Measurements from ENCODE around the gene GNAI2. TPM values are rescaled to one million over a fixed set of nuclear protein-coding genes. Genes with fewer than 3 reads are reported as not detected.
"Not testable (repeated sequence)": the region's sequence is repeated elsewhere in the genome, so short reads cannot be mapped to it uniquely, and the experiment has no call there.

GNAI2 gene
- polyA plus RNA-seq, 3 donors = 914 to 1,492 (median 1,165) TPM

DNA sequence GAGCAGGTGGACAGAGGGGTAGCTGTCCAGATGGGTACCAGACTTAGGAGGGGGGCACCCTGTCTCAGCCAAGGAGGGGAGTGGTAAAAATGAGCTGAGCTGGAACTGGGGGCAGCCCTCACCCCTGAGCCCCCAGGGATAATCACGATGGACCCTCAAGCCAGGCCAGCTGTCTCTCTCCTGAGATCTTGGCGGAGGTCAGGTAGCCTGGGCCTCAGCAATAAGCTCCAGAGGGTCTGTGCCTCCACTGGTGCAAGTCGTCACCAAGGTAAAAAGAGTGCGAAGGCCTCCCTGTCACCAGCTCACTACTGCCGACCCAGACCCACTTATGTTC, 25.9 kb upstream of the GNAI2 start:
- no peak for DNase-seq
- Histone ChIP-seq H4K20me1 (ENCODE audit: insufficient read depth, low read length) (no peaks in the 10 kb centered on the region), H3K79me2 (ENCODE audit: insufficient read depth, low read length) (no peaks in the 10 kb centered on the region), H3K4me2 (replicated peaks; ENCODE audit: extremely low read depth, low read length, poor library complexity, severe bottlenecking) (no peak overlapping the region), H3K27ac (ENCODE audit: low read depth in 1 of 2, low read length in 2 of 2) (no peak overlapping the region), H3K9me3 (replicated peaks in 1 of 2; ENCODE audit: control insufficient read depth in 1 of 2, insufficient read depth in 1 of 2, low read length in 2 of 2) (peaks cover 0 to 17% of the 10 kb centered on the region in 2 donors), H3K4me3 (replicated peaks in 1 of 3; ENCODE audit: low read depth in 2 of 3, low read length in 3 of 3) (no peak overlapping the region), H3K4me1 (ENCODE audit: control insufficient read depth in 1 of 2, insufficient read depth in 2 of 2, low read length in 2 of 2) (peaks cover 4 to 10% of the 10 kb centered on the region in 2 donors), H2AFZ (ENCODE audit: insufficient read depth, low read depth, low read length, poor library complexity, severe bottlenecking) (no peak overlapping the region), H3K9ac (ENCODE audit: insufficient read depth, low read length, poor library complexity, severe bottlenecking) (no peak overlapping the region), H3K27me3 (ENCODE audit: control insufficient read depth in 2 of 2, insufficient read depth in 2 of 2, low read length in 2 of 2) (peaks cover 14 to 24% of the 10 kb centered on the region in 2 donors), H3K36me3 (replicated peaks in 1 of 2; ENCODE audit: control insufficient read depth in 1 of 2, insufficient read depth in 2 of 2, low read length in 2 of 2) (no peaks in the 10 kb centered on the region)
- H3K4me3 Mint-ChIP-seq = no peak overlapping the region
- no peak for TF ChIP-seq CTCF (IDR thresholded peaks at IDR 0.05)
- H3K9me3 Mint-ChIP-seq = peaks cover 0 to 6% (median 0%) of the 10 kb centered on the region in 7 donors
- intact Hi-C loops (cut with micrococcal nuclease) = no loop called here
- H3K36me3 Mint-ChIP-seq = peaks cover 0 to 2% of the 10 kb centered on the region in 2 donors
- peaks cover 32 to 36% (median 32%) of the 10 kb centered on the region in 3 donors for H3K27me3 Mint-ChIP-seq (ENCODE audit: low read depth in 3 of 3)
- H3K27ac Mint-ChIP-seq = no peak overlapping the region
- H3K4me1 Mint-ChIP-seq = no peaks in the 10 kb centered on the region
- 100% methylated on average over 4 of the region's 5 CpGs for WGBS (ENCODE audit: insufficient coverage)

DNA sequence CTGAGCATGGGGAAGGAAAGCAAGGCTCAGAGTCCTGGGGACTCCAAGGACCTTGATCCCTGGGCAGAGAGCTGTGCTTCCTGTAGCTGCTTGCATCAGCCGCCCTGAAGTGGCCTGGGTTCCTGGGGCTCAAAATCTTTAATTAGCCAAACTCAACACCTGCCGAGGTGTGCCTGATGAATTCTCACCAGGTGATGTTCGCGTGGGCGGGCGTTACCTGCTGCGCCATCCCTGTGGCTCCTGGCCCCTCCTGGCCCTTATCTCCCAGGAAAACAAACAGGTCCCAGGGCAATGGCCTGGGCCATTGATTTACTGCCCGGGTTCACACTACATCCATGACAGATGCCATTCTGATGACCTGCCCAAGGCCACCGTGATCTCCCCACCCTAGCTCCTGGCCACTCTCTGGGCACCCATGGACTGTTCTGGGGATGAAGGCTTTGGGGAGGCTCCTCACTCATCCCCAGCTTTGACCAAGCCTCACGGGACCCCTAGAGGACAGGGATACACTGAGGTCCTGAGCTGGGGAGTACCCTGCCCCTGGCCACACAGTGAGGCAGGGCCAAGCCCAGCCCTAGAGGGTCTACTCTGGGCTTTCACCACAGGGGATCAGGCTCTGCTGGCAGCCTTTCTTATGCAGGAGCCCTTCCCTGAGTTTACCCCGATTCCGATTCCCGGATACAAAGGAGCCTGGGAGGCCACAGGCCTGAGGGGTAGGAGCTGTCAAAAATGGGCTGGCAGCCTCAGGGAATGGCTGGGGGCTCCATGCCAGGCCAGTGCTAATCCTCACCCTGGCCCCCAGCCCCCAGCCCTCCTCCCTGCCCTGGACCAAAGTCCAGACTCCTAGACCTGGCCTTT, 25.3 kb upstream of the GNAI2 start:
- Mint-ChIP-seq H3K27ac (no peak overlapping the region), H3K4me3 (no peak overlapping the region), H3K4me1 (no peaks in the 10 kb centered on the region), H3K9me3 (peaks cover 0 to 3% (median 0%) of the 10 kb centered on the region in 7 donors), H3K27me3 (ENCODE audit: low read depth in 3 of 3) (peaks cover 26 to 30% (median 26%) of the 10 kb centered on the region in 3 donors), H3K36me3 (peaks cover 0 to 2% of the 10 kb centered on the region in 2 donors)
- Histone ChIP-seq H3K4me3 (replicated peaks in 1 of 3; ENCODE audit: low read depth in 2 of 3, low read length in 3 of 3) (no peak overlapping the region), H3K9me3 (replicated peaks in 1 of 2; ENCODE audit: control insufficient read depth in 1 of 2, insufficient read depth in 1 of 2, low read length in 2 of 2) (peaks cover 0 to 12% of the 10 kb centered on the region in 2 donors), H3K9ac (ENCODE audit: insufficient read depth, low read length, poor library complexity, severe bottlenecking) (no peak overlapping the region), H3K4me1 (ENCODE audit: control insufficient read depth in 1 of 2, insufficient read depth in 2 of 2, low read length in 2 of 2) (peaks cover 1 to 4% of the 10 kb centered on the region in 2 donors), H3K27me3 (ENCODE audit: control insufficient read depth in 2 of 2, insufficient read depth in 2 of 2, low read length in 2 of 2) (peaks cover 11 to 18% of the 10 kb centered on the region in 2 donors), H2AFZ (ENCODE audit: insufficient read depth, low read depth, low read length, poor library complexity, severe bottlenecking) (no peak overlapping the region), H3K79me2 (ENCODE audit: insufficient read depth, low read length) (no peaks in the 10 kb centered on the region), H4K20me1 (ENCODE audit: insufficient read depth, low read length) (no peaks in the 10 kb centered on the region), H3K4me2 (replicated peaks; ENCODE audit: extremely low read depth, low read length, poor library complexity, severe bottlenecking) (no peak overlapping the region), H3K36me3 (replicated peaks in 1 of 2; ENCODE audit: control insufficient read depth in 1 of 2, insufficient read depth in 2 of 2, low read length in 2 of 2) (no peaks in the 10 kb centered on the region), H3K27ac (ENCODE audit: low read depth in 1 of 2, low read length in 2 of 2) (no peak overlapping the region)
- WGBS (ENCODE audit: insufficient coverage) = 99% methylated on average over 11 of the region's 13 CpGs
- DNase-seq = no peak
- no peak for TF ChIP-seq CTCF (IDR thresholded peaks at IDR 0.05)
- intact Hi-C loops (cut with micrococcal nuclease) = no loop called here

DNA sequence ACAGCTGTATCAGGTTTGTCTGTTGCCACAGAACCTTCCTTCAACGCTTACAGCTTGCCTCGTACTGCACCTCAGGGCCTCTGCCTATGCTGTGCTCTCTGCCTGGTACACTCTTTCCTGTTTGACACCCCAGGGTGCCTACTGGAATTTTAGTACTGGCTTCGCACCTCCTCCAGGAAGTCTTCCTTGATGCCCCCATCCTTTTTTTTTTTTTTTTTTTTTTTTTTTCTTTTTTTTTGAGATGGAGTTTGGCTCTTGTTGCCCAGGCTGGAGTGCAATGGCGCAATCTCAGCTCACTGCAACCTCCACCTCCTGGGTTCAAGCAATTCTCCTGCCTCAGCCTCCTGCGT, 24.7 kb upstream of the GNAI2 start:
- H3K4me2 ChIP-seq (replicated peaks; ENCODE audit: extremely low read depth, low read length, poor library complexity, severe bottlenecking); H3K36me3 ChIP-seq (replicated peaks in 1 of 2; ENCODE audit: control insufficient read depth in 1 of 2, insufficient read depth in 2 of 2, low read length in 2 of 2); H3K9me3 Mint-ChIP-seq; DNase-seq; H4K20me1 ChIP-seq (ENCODE audit: insufficient read depth, low read length); H3K9me3 ChIP-seq (replicated peaks in 1 of 2; ENCODE audit: control insufficient read depth in 1 of 2, insufficient read depth in 1 of 2, low read length in 2 of 2); H3K4me3 Mint-ChIP-seq; H3K79me2 ChIP-seq (ENCODE audit: insufficient read depth, low read length); H3K27ac Mint-ChIP-seq; H3K4me3 ChIP-seq (replicated peaks in 1 of 3; ENCODE audit: low read depth in 2 of 3, low read length in 3 of 3); H3K36me3 Mint-ChIP-seq; H3K9ac ChIP-seq (ENCODE audit: insufficient read depth, low read length, poor library complexity, severe bottlenecking); H2AFZ ChIP-seq (ENCODE audit: insufficient read depth, low read depth, low read length, poor library complexity, severe bottlenecking); H3K4me1 Mint-ChIP-seq; H3K4me1 ChIP-seq (ENCODE audit: control insufficient read depth in 1 of 2, insufficient read depth in 2 of 2, low read length in 2 of 2); H3K27ac ChIP-seq (ENCODE audit: low read depth in 1 of 2, low read length in 2 of 2); intact Hi-C loops (cut with micrococcal nuclease): not testable (repeated sequence)
- H3K27me3 Mint-ChIP-seq (ENCODE audit: low read depth in 3 of 3) = peaks cover 20 to 24% (median 22%) of the 10 kb centered on the region in 3 donors
- H3K27me3 ChIP-seq (ENCODE audit: control insufficient read depth in 2 of 2, insufficient read depth in 2 of 2, low read length in 2 of 2) = peaks cover 6 to 12% of the 10 kb centered on the region in 2 donors
- WGBS (ENCODE audit: insufficient coverage) = 94% methylated on average over 2 of the region's 5 CpGs
